Activated CD8-positive, alpha-beta memory T cell treated with anti-CD3 and anti-CD28 coated beads, Interleukin-2, amount 50 U/mL, for 1 hour (primary cell): Measurements from ENCODE around the gene GPR137B.

Experiments
- DNase-seq: peaks from one replicate; pipeline ENCODE4 v3.0.0-alpha.2; 2020; ENCODE audit errors: extremely low read depth

The GPR137B gene, protein sequence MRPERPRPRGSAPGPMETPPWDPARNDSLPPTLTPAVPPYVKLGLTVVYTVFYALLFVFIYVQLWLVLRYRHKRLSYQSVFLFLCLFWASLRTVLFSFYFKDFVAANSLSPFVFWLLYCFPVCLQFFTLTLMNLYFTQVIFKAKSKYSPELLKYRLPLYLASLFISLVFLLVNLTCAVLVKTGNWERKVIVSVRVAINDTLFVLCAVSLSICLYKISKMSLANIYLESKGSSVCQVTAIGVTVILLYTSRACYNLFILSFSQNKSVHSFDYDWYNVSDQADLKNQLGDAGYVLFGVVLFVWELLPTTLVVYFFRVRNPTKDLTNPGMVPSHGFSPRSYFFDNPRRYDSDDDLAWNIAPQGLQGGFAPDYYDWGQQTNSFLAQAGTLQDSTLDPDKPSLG

DNA sequence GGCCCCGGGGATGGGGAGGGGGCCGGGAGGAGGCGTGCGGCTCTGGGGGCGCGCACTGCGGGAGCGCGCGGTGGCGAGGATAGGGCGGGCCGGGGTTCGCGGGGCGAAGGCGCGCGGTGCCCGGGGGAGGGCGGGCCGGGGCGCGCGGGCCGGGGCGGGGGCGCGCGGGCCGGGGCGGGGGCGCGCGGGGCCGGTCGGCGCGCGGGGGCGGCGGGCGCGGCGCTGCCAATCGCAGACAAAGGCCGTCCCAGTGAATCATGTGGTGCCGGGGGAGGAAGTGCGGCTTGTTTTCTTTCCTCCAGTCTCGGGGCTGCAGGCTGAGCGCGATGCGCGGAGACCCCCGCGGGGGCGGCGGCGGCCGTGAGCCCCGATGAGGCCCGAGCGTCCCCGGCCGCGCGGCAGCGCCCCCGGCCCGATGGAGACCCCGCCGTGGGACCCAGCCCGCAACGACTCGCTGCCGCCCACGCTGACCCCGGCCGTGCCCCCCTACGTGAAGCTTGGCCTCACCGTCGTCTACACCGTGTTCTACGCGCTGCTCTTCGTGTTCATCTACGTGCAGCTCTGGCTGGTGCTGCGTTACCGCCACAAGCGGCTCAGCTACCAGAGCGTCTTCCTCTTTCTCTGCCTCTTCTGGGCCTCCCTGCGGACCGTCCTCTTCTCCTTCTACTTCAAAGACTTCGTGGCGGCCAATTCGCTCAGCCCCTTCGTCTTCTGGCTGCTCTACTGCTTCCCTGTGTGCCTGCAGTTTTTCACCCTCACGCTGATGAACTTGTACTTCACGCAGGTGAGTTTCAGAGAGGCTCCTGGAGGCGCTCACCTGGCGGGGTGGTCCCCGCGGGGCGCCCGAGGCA lies at the start of gene GPR137B:
Gene GPR137B, plus strand, starts transcription at position 287 of the 851 bp plus-strand sequence. Its CDS starts 84 bp downstream, at position 371.
- no peak for DNase-seq

- DNase-seq, result no peak
Observed at GRCh38 chr1:236092899-236093298, 49.4 kb upstream of the GPR137B start.

DNA sequence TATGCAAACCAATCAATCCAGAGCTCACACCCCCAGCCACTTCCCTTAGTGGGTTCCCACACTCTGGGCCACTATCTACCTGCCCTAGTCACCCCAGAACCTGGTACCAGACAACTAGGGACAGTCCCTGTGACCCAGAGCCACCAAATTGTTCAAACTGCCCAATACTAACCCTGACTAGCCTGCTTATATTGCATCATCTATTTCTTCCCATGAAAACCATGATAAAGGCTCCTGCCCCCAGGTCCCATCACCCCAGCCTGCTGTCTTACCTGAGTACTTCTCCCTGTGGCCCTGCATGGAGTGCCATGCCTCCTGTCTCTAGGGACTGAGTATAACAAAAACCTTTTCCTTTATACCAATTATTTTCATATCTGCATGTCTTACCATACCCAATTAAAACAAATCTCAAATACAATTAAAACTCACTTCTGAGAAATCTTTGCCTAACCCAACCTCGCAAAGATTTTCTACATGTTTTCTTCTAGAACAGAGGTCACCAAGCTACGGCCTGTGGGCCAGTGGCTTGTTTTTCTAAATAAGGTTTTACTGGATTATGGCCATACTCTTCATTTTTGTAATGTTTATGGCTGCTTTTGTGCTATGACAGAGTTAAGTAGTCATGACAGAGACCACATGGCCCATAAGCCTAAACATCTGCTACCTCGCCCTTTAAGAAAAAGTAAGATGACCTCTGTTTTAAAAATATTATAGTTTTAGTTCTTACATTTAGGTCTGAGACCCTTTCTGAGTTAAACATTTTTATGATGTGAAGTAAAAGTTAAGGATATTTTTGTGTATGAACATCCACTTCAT lies 46.4 kb upstream of the GPR137B start:
- DNase-seq, result no peak

- DNase-seq, result peak; percentile 51
Observed at GRCh38 chr1:236096660-236097482, 45.5 kb upstream of the GPR137B start.

- DNase-seq, result no peak
Observed at GRCh38 chr1:236098267-236098666, 44.1 kb upstream of the GPR137B start.

GRCh38 chr1:236099355-236099974 lies 42.9 kb upstream of the GPR137B start:
- DNase-seq, result no peak

DNA sequence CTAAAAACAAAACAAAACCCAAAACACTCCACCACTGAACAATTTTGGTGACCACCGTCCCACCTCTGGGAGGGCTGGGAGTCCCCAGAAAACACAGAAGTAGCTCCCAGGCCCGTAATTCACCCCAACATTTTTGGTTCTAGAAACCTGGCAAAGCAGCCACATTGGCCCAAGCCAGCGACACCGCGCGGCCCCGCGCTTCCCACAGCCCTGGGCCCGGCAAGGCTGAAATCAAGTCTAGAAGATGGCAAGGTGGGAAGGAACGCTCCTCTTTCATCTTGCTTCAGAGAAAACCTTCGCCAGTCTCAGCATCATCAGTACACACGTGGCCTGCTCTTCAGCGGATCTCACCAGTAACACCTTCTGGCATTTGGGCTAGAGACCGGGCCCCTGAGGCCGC lies 41.5 kb upstream of the GPR137B start:
- no peak for DNase-seq

- no peak for DNase-seq
Observed at GRCh38 chr1:236101233-236102200, 40.8 kb upstream of the GPR137B start.

DNA sequence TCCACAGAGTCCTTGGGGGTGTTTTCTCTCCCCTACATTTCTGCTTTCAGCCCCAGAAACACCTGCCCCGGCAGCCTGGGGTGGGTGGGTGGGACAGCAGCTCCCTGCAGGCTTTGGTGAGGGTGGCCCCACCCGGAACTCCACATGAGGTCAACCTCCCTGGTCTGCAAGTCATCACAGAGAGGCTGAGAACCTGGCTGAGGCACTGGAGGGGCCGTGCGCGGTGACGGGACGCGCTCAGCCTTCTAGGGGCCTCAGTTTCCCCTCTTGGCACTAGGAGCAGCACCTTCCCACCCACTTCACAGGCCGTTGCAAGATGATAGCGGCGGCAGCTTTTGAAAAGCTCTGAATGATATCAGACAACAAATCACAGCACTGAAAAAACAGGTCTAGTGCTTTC lies 39.7 kb upstream of the GPR137B start:
- no peak for DNase-seq

DNA sequence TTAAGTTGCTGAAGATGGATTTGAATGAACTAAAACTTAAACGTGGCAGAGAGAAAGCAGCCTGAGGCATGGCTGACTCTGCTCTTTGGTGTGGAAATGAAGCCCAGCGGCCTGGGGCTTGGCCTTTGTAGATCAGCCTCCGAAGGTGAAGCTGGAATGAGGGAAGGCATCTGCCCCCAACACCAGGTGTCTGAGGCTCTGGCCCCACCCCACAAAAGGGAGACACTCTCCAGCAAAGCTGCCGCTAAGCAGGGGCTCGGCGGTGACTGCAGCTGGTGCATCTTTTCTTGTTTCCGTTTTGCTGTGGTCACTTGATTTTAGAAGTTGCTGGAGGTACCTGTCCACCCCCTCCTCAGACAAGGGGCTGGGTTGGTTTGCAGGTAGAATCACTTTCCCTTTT lies 39.3 kb upstream of the GPR137B start:
- DNase-seq, result no peak

DNA sequence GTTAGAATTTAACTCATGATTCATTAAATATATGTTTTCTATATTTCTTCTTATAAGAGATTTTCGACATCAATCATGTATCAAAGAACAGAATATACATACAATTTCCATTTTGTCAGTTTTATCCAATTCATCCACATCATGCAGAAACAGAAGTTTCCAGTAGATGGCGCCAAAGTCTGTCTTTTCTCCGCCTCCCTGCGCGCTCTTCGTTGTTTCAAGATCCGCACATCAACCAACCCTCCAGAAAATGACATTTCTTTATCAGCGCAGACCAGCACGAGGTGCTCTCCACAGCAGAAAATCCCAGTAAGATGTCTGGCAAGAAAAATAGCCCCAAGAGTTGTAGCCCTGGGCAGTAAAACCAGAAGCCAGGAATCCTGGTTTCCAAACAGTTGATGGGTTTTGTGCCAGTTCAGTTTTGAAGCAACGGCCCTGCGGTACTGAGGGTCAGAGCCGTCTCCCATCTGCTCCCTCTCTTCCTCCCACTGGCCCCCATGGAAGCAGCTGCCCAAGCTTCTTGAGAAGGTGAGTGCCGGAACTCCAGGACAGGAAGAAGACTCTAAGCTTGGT lies 38.6 kb upstream of the GPR137B start:
- no peak for DNase-seq

DNA sequence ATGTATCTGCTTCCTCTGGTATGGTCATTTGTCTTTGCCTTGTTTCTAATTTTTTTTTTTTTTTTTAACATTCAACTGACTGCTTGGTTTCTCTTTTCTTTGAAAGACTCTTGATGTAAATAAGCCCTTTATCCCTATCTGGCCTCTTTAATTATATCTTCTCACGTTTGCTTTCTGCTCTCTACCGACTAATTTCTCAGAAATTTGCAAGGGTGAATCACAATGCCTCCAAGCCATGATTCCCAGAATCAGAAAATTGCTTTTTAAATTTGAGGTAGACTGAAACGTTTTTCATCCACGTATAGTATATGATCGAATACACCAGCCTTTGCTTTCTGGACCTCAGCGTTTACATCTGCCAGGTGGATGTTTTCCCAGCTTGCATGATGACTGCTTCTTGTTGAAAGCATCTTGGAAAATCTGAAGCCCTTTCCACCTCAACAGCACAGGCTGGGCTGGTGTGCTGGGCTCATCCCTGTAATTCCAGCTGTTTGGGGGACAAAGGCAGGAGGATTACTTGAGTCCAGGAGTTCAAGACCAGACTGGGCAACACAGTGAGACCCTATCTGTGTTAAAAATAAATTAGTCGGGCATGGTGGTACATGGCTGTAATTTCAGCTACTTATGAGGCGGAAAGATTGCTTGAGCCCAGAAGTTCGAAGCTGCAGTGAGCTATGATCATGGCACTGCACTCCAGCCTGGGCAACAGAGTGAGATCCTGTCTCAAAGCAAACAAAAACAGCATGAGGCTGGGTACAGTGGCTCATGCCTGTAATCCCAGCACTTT lies 35.0 kb upstream of the GPR137B start:
- DNase-seq, result no peak

DNA sequence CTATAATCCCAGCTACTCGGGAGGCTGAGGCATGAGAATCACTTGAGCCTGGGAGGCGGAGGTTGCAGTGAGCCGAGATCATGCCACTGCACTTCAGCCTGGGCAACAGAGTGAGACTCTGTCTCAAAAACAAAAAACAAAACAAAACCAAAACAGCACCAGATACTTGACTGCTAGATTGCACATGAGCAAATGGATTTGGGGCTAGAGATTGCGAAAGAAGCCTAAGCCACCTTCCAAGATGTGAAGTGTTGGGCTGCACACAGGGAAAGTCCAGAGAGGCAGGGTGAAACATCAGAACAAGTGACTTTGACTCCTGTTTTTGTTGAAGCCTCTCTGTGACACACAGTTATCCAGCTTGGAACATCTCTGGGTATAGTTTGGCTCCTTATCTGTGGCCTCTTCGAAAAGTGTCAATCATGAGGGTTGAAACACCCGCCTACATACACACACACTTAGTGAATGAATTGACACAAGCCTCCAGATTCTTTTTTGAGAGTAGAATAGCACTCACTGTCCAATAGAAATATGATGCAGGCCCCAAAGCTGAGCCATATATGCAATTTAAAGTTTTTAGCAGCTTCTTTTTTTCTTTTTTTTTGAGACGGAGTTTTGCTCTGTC lies 34.2 kb upstream of the GPR137B start:
- no peak for DNase-seq

GRCh38 chr1:236110137-236110536 lies 32.2 kb upstream of the GPR137B start:
- no peak for DNase-seq

DNA sequence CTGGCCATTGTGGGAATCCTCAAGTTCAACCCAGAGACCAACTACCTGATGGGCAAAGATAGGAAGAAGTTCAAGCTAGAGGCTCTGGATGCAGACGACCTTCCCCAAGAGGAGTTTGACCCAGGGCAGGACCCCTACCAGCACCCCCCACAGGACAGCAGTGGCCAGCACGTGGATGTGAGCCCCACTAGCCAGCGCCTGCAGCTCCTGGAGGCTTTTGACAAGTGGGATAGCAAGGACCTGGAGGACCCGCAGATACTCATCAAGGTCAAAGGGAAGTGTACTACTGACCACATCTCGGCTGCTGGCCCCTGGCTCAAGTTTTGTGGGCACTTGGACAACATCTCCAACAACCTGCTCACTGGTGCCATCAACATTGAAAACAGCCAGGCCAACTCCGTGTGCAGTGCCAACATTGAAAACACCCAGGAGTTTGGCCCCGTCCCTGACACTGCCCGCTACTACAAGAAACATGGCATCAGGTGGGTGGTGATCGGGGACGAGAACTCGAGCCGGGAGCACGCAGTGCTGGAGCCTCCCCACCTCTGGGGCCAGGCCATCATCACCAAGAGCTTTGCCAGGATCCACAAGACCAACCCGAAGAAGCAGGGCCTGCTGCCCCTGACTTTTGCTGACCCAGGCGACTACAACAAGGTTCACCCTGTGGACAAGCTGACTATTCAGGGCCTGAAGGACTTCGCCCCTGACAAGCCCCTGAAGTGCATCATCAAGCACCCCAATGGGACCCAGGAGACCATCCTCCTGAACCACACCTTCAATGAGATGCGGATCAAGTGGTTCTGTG lies 30.6 kb upstream of the GPR137B start:
- no peak for DNase-seq

DNA sequence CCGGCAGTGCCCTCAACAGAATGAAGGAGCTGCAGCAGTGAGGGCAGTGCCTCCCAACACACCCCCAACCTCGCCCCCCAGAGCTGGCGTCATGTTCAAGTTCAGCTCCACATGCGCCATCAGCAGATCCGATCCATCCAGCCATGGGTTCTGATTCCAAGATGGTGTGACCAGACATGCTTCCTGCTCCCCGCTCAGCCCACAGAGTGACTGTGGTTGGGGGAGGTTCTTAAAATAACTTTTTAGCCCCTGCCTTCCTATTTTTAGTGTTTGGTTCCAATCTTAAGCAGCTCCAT lies 30.1 kb upstream of the GPR137B start:
- DNase-seq, result no peak

DNA sequence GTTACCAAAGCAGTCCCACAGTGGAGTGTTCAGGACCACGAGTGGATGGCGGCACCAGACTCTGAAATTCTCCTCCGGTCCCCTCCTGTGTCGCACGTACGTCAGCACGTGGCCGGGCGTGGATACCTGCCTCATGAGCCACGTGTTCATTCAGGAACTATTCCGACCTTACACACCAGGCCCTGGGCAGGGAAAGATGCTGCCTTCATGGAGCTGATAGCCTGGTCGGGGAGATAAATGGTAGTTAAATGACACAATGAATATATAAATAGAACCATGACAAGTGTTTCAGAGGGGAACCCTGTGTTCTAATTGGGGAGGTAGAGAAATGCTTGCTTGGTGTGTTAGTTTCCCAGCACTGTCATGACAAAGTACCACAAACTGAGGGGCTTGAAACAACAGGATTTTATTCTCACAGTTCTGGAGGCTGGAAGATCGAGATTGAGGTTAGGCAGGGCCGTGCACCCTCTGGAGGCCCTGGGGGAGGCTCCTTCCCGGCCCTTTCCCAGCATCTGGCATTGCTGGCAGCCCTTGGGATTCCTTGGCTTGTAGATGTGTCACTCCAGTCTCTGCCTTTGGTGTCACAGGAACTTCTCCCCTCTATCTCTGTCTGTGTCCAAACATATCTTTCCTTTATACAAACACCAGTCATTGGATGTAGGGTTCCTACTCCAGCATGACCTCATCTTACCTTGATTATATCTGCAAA lies 28.9 kb upstream of the GPR137B start:
- no peak for DNase-seq
